Renal pelvis (tissue), 4 donors: ENCODE data around the gene GALNT15. TPM values are rescaled to one million over a fixed set of nuclear protein-coding genes. Genes with fewer than 3 reads are reported as not detected.

Experiments
- DNase-seq: peaks from one replicate; pipeline ENCODE4 v3.0.0-alpha.2; 2013
- polyA plus RNA-seq, 3 donors: library from polyadenylated mRNA; unstranded; fragments of 120-200 nt; gene quantifications; one replicate each; pipeline ENCODE4 v1.2.1, GENCODE V29; 2013; ENCODE audit not compliant: insufficient read length in 3 of 3

The GALNT15 gene
- polyA plus RNA-seq, 3 donors: 2.2 to 3.1 (median 3.0) TPM

GRCh38 chr3:16251316-16252085, 77.0 kb downstream of the GALNT15 start:
- DNase-seq: no peak

- DNase-seq: no peak
These were observed 77.9 kb downstream of the GALNT15 start for GRCh38 chr3:16252243-16252978.

GRCh38 chr3:16252988-16253387, 78.5 kb downstream of the GALNT15 start:
- DNase-seq: no peak

GRCh38 chr3:16253601-16254000, 79.1 kb downstream of the GALNT15 start:
- no peak for DNase-seq

GRCh38 chr3:16254916-16255315, 80.4 kb downstream of the GALNT15 start:
- DNase-seq: no peak

GRCh38 chr3:16255326-16255725, 80.8 kb downstream of the GALNT15 start:
- DNase-seq: no peak

GRCh38 chr3:16255726-16256125, 81.2 kb downstream of the GALNT15 start:
- no peak for DNase-seq

GRCh38 chr3:16257309-16257708, 82.8 kb downstream of the GALNT15 start:
- DNase-seq: no peak

GRCh38 chr3:16258177-16258576, 83.7 kb downstream of the GALNT15 start:
- DNase-seq: no peak

GRCh38 chr3:16258866-16259265, 84.4 kb downstream of the GALNT15 start:
- no peak for DNase-seq

GRCh38 chr3:16260046-16260445, 85.6 kb downstream of the GALNT15 start:
- DNase-seq: no peak

- DNase-seq: no peak
These were observed 87.7 kb downstream of the GALNT15 start for GRCh38 chr3:16262174-16262573.

GRCh38 chr3:16264174-16264707, 89.8 kb downstream of the GALNT15 start:
- peak; percentile 8 for DNase-seq

- peak; percentile 99 for DNase-seq
These were observed 90.4 kb downstream of the GALNT15 start, which contains the start of the genes DPH3 and OXNAD1 for GRCh38 chr3:16264708-16265454. DPH3 (minus strand) TSS chr3:16264943; CDS start chr3:16264876, 67 bp downstream. OXNAD1 (plus strand) TSS chr3:16265212; CDS start chr3:16270953, 5,741 bp downstream.

GRCh38 chr3:16265455-16265786, 90.9 kb downstream of the GALNT15 start:
- no peak for DNase-seq

- no peak for DNase-seq
These were observed 92.2 kb downstream of the GALNT15 start for GRCh38 chr3:16266714-16267113.

GRCh38 chr3:16270855-16271254, 96.4 kb downstream of the GALNT15 start:
- DNase-seq: no peak

- no peak for DNase-seq
These were observed 98.1 kb downstream of the GALNT15 start for GRCh38 chr3:16272588-16272987.

- no peak for DNase-seq
These were observed 99.4 kb downstream of the GALNT15 start for GRCh38 chr3:16273867-16274266.

- DNase-seq: no peak
These were observed 103.0 kb downstream of the GALNT15 start for GRCh38 chr3:16277471-16277870.

- DNase-seq: no peak
These were observed 104.7 kb downstream of the GALNT15 start for GRCh38 chr3:16279010-16279801.
